GM19395 (cell line): Measurements from ENCODE around the gene SIT1.
"Not testable (repeated sequence)": the region's sequence is repeated elsewhere in the genome, so short reads cannot be mapped to it uniquely, and the experiment has no call there.

Experiments
- ATAC-seq: cut with Tn5 transposase; IDR thresholded peaks from one replicate; pipeline ENCODE4 v1.9.1; 2021; ENCODE audit warnings: mild to moderate bottlenecking, moderate library complexity; ENCODE audit not compliant: unreplicated experiment

Gene SIT1

GRCh38 chr9:35660966-35661415, 10.3 kb upstream of the SIT1 start:
- no peak for ATAC-seq

- ATAC-seq = no peak
Measured at GRCh38 chr9:35659340-35659739, 8.6 kb upstream of the SIT1 start.

- no peak for ATAC-seq
Measured at GRCh38 chr9:35658968-35659220, 8.2 kb upstream of the SIT1 start.

- peak; percentile 56 for ATAC-seq
Measured at GRCh38 chr9:35658137-35658967, 7.6 kb upstream of the SIT1 start, which contains the start of gene CCDC107. Gene CCDC107 (plus strand): TSS chr9:35658292. CDS start chr9:35658380, 88 bp downstream.

GRCh38 chr9:35657546-35658136, 6.9 kb upstream of the SIT1 start, which contains the start of gene RMRP:
Gene RMRP (minus strand): TSS chr9:35658019.
- peak; percentile 87 for ATAC-seq

- ATAC-seq = no peak
Measured at GRCh38 chr9:35656831-35657545, 6.3 kb upstream of the SIT1 start.

GRCh38 chr9:35656348-35656747, 5.6 kb upstream of the SIT1 start:
- ATAC-seq = no peak

GRCh38 chr9:35653611-35654010, 2.9 kb upstream of the SIT1 start:
- ATAC-seq = no peak

GRCh38 chr9:35652829-35653209, 2.1 kb upstream of the SIT1 start:
- no peak for ATAC-seq

- ATAC-seq = no peak
Measured at GRCh38 chr9:35651956-35652828, 1.5 kb upstream of the SIT1 start.

GRCh38 chr9:35649431-35650340, 1.0 kb downstream of the SIT1 start:
- no peak for ATAC-seq

GRCh38 chr9:35646533-35647265, 4.0 kb downstream of the SIT1 start:
- peak; percentile 81 for ATAC-seq

GRCh38 chr9:35646153-35646532, 4.6 kb downstream of the SIT1 start:
- no peak for ATAC-seq

- ATAC-seq = not testable (repeated sequence)
Measured at GRCh38 chr9:35645736-35646135, 5.0 kb downstream of the SIT1 start.

- no peak for ATAC-seq
Measured at GRCh38 chr9:35643046-35643445, 7.7 kb downstream of the SIT1 start.

- ATAC-seq = not testable (repeated sequence)
Measured at GRCh38 chr9:35641478-35641877, 9.3 kb downstream of the SIT1 start.

- ATAC-seq = not testable (repeated sequence)
Measured at GRCh38 chr9:35640431-35640830, 10.3 kb downstream of the SIT1 start.

- no peak for ATAC-seq
Measured at GRCh38 chr9:35639631-35640030, 11.1 kb downstream of the SIT1 start.

GRCh38 chr9:35639225-35639624, 11.5 kb downstream of the SIT1 start:
- not testable (repeated sequence) for ATAC-seq
